ENCODE data around the gene FGFR3.

Gene FGFR3

DNA sequence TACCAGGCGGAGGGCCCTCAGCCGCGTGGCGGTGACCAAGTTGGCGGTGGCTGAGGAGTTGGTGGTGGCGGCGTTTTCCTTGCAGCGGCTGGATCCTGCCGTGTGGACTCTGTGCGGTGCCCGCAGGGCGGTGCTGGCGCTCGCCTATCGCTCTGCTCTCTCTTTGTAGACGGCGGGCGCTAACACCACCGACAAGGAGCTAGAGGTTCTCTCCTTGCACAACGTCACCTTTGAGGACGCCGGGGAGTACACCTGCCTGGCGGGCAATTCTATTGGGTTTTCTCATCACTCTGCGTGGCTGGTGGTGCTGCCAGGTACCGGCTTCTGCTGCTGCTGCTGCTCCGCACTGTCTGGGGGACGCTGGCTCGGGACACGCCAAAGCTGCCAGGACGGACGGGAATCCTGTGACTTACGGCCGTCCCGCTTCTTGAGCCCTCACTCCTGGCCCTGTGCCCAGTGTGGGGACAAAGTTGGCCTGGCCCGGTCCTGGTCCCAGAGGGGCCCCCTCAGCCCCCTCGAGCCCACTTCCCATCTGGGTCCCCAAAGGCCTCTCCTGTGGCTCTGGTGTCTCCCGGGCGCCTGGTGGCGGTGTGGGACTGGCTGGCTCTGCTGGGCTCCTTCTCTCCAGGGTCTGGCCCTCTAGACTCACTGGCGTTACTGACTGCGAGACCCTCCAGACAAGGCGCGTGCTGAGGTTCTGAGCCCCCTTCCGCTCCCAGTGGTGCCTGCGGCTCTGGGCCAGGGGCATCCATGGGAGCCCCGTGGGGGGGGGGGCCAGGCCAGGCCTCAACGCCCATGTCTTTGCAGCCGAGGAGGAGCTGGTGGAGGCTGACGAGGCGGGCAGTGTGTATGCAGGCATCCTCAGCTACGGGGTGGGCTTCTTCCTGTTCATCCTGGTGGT lies 10.7 kb downstream of the FGFR3 start:
- DNase-seq: no peak

DNA sequence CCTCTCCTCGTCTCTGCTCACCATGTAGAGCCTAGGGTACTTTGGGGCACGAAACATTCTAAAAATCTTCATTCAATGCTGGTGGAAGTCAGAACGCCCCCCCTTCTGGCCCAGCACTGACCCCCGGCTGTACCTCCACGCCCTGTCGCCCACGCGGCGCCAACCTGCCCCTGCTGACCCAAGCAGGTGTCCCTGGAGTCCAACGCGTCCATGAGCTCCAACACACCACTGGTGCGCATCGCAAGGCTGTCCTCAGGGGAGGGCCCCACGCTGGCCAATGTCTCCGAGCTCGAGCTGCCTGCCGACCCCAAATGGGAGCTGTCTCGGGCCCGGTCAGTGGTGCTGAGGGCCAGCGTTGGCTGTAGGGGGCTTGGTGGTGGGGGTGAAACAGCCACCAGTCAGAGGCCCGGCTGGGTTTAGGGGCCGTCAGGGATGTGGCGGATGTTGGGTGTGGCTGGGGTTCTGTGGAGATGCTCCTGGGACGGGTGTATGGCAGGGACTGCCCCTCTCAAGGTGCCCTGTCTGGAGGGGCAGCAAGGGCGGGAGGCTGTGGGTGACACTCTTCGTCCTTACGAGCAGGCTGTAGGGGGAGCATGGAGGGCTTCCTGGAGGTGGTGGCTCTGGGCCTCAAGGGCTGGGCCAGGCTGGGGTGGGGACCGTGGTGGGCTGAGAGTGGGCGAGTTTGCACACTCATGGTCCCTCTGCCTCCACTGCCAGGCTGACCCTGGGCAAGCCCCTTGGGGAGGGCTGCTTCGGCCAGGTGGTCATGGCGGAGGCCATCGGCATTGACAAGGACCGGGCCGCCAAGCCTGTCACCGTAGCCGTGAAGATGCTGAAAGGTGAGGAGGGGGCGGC lies 11.8 kb downstream of the FGFR3 start:
- no peak for DNase-seq

DNA sequence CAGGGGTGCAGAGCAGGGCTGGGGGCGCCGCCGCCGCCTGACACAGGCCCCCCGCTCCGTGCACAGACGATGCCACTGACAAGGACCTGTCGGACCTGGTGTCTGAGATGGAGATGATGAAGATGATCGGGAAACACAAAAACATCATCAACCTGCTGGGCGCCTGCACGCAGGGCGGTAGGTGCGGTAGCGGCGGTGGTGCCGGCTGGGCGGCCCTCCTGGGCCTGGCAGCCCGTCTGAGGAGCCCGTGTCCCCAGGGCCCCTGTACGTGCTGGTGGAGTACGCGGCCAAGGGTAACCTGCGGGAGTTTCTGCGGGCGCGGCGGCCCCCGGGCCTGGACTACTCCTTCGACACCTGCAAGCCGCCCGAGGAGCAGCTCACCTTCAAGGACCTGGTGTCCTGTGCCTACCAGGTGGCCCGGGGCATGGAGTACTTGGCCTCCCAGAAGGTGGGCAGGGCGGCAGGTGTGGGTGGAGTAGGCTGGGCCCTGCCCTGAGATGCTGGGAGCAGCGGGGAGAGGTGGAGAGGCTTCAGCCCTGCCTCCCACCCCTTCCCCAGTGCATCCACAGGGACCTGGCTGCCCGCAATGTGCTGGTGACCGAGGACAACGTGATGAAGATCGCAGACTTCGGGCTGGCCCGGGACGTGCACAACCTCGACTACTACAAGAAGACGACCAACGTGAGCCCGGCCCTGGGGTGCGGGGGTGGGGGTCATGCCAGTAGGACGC lies 12.6 kb downstream of the FGFR3 start:
- DNase-seq: no peak

- no peak for DNase-seq
Measured at GRCh38 chr4:1806223-1806564, 13.1 kb downstream of the FGFR3 start.

GRCh38 chr4:1806596-1807331 lies 13.7 kb downstream of the FGFR3 start:
- DNase-seq: no peak

- DNase-seq: no peak
Measured at GRCh38 chr4:1807332-1807777, 14.3 kb downstream of the FGFR3 start.

DNA sequence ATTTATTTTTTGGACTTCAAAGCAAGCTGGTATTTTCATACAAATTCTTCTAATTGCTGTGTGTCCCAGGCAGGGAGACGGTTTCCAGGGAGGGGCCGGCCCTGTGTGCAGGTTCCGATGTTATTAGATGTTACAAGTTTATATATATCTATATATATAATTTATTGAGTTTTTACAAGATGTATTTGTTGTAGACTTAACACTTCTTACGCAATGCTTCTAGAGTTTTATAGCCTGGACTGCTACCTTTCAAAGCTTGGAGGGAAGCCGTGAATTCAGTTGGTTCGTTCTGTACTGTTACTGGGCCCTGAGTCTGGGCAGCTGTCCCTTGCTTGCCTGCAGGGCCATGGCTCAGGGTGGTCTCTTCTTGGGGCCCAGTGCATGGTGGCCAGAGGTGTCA lies 15.3 kb downstream of the FGFR3 start:
- DNase-seq: no peak

- DNase-seq: no peak
Measured at GRCh38 chr4:1808851-1809753, 16.0 kb downstream of the FGFR3 start.

- no peak for DNase-seq
Measured at GRCh38 chr4:1809754-1810502, 16.8 kb downstream of the FGFR3 start.

DNA sequence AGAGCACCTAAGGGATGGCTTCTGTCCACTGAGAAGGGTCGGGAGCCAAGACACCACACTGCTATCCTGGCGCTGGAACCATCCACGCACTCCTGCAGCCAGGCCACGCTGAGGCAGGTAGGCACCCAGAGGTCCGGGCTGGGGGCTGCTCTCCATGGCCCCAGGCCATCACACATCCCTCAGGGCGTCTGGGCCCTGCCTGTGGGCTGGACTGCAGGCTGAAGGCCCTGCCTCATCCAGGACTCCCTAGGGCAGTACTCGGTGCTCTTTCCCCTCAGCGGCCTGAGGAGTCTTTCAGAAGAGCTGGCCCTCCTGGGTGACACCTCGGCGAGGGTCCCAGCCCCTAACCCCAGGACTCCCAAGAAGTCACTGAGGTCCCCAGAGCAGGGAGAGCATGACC lies 17.7 kb downstream of the FGFR3 start:
- no peak for DNase-seq

GRCh38 chr4:1812720-1813119 lies 19.6 kb downstream of the FGFR3 start:
- no peak for DNase-seq

DNA sequence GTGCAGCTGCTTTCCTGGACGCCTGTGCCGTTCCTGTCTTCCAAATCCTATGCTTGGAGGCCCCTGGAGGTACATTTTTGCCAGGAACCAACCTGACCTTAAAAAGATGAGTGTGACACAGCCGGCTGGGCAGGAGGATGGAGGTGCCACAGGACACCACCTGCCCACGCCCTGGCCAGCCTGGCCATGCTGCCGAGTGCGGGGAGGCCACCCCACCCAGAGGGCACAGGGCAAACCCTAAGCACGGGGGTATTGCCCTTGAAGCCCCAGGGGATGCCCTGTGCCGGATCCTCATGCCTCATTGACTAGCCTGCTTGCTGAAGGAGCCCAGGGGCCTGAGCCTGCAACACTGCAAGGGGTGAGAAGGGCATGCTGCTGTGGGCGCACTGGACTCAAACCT lies 20.1 kb downstream of the FGFR3 start:
- no peak for DNase-seq

DNA sequence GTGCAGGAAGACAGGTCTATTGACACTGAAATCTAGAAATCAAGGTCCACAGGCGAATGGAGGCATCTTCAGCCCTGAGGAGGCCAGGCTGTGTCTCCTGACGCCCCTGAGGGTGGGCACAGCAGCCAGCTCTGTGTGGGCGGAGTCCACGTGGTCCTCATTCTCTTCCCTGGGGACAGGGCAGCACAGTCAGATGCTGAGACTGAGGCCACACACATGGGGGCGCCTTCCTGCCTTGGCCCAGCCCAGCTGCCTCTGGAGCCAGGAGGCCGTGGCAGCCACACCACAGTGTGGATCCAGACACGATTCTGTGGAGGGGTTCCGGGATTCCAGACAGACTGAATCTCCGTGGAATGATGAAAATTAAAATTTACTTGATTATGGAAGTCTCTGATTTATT lies 20.8 kb downstream of the FGFR3 start:
- no peak for DNase-seq

- DNase-seq: no peak
Measured at GRCh38 chr4:1814453-1814852, 21.4 kb downstream of the FGFR3 start.

DNA sequence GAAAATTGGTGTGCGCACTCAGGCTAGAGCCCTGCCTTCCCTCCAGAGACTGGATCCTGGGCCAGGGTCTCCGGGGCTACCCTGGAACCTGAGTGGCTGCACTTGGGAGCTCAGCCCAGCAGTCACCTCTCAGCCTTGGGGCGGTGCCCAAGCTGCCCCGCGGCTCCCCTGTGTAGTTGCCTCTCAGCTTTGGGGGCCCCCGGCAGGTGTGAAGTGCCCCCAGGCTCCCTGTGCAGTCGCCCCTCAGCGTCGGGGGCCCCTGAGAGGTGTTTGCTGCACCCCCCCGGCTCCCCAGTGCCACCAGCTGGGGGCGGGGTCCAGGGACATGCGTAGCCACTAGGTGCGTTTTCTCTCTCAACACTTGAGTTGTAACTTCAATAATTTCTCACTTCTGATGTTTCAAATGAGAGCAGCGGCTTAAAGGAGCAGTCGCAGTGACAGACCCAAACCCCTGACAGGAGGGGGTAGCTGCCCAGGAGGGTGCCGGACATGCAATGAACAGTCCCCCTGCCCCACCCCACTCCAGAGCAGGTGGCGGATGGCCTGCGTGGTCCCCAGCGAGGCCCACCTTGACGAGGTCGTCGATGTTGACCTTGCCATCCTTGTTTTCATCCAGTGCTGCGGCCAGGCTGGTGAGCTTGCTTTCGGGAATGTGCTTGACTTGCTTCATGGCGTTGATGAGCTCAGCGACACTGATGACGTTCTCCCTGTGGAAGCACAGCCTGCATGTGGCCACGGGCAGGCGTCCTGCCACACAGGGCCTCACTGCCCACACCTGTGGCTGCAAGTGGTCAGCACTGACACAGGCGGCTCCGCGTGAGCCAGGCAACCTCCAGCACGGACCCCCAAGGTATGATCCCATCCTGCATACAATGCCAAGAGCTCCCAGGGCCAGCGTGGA lies 22.3 kb downstream of the FGFR3 start:
- DNase-seq: no peak

DNA sequence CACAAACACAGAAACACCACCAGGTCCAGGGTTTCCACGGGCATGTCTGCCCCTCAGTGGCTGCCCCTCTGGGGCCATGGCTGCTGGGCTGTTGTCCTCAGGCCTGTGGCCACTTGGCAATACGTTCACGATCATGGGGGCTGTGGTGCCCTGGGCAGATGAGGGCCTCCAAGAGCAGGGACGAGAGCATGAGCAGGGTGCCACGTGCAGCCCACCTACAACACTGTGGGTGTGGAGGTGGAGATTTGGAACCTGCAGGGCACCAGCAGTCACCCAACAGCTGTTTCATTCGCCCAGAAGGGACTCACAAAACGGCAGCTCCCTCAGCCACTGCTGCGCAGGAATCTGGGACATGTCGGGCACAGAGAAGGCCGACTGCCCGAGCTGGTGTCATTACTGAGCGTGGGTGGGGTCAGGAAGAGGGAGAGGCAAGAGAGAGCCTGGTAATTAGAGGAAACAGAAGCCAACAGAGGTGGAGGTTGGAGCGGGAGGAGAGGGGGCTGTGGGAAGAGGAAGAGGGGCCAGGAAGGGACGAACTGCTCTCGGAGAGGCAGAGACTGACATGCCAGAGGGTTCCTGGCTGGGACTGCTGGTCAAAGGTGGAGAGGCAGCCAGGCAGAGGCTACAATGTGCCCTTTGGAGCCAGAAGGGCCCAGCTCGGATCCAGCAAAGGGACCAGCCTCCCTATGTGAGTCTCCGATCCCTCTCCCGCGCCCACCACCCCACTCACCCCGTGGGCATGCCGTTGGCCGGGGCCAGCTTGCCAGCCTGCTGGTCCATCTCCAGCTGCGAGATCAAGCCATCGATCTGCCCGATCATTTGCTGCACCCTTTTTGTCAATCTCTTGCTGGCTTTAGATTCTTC lies 23.1 kb downstream of the FGFR3 start:
- no peak for DNase-seq

DNA sequence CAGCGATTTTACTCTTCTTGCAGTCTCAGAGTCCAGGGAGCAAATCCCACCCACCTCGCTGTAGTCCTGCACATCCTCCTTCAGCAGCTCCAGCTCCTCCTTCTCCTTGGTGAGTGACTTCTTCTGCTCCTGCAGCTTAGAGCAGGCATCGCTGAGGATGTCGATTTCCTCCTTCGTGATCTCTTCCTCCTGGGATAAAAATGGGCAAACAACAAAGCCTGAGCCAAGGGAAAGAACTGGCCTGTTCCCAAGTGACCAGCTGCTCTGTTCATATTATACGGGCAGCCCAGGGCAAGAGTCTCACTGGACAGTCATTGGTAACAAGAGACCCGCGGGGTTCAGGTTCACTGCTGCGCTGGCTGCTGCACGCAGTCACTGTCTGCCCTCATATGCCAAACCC lies 26.2 kb downstream of the FGFR3 start:
- DNase-seq: peak; percentile 52 to 54

- DNase-seq: no peak
Measured at GRCh38 chr4:1819816-1820215, 26.7 kb downstream of the FGFR3 start.
